CD4-positive, alpha-beta T cell treated with Interleukin-17A for 4 hours (primary cell): ENCODE measurements around the gene LRCH4.
A peak's percentile ranks its signal among the peaks of the same experiment; 100 is the strongest.

Source experiments
- DNase-seq: peaks from one replicate; pipeline ENCODE4 v3.0.0-alpha.2; 2020; ENCODE audit warnings: mixed read lengths

The LRCH4 gene

GRCh38 chr7:100582041-100582579, 3.8 kb downstream of the LRCH4 start:
- no peak for DNase-seq

- no peak for DNase-seq
Measured at GRCh38 chr7:100580466-100581283, 5.3 kb downstream of the LRCH4 start.

DNA sequence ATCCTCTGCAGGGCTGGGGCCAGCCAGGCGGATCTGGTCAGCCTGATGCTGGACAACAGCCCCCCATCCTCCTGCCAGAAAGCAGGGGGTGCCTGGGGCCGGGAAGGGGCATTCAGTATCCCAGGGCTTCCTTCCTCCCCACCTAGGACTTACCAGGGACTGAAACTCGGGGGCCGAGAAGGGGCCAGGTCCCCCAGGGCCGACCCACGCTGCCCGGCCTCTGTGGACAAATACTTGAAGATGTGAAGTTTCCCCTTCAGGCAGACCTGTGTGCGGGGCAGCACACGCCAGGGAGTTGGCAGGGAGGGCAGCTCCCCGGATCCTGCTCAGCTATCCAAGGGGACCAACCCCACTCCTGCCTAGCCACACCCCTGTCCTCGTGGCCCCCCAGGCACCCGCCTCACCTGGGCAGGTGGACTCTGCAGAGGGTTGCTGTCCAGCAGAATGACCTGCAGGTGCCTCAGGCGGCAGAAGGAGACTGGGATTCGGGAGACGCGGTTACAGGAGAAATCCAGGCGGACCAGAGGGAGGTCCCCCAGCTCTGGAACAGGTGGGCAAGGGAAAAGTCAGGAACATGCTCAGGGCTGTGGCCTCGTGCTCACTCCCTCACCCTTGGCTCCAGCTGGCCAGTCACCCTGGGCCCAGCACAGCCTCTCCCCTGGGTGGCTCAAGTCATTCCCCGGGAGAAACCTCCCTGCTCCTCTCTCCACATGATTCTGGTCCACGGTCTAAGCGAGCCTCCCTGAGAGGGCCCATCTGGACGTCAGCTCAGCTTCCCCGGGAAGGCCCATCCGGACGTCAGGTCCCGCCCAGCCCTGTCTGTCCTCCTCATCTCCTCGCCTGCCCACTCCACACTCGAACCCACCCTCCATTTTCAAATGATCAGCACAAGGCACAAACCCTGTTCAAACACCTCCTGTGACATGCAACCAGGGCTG, 7.4 kb downstream of the LRCH4 start:
- no peak for DNase-seq

- DNase-seq = no peak
Measured at GRCh38 chr7:100577507-100577906, 8.4 kb downstream of the LRCH4 start.

GRCh38 chr7:100577103-100577502, 8.8 kb downstream of the LRCH4 start:
- DNase-seq = no peak

DNA sequence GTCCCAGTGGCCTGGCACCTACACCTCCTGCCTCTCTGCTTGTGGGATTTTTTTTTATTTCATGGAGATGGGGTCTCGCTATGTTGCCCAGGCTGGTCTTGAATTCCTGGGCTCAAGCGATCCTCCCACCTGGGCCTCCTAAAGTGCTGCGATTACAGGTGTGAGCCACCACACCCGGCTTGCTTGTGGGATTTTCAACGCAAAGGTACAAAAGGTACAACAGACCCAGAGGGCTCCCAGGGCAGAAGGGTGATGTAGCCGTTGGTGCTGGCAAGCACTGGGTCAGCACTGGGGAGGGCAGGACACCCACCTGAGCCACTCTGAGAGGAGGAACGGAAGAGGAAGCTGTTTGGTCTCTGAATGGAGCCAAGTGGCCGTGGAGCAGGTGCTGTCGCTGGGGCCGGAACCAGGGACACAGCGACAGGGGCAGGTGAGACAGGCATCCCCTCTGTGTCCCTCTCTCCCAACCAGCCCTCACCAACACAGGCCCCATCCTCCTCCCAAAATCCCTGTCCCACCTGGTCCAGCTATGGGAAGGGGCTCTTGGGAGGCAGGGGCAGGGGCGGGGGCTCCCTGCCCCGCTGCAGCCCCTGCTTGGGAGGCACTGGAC, 9.4 kb downstream of the LRCH4 start:
- DNase-seq = no peak

GRCh38 chr7:100575746-100576383, 10.1 kb downstream of the LRCH4 start:
- no peak for DNase-seq

DNA sequence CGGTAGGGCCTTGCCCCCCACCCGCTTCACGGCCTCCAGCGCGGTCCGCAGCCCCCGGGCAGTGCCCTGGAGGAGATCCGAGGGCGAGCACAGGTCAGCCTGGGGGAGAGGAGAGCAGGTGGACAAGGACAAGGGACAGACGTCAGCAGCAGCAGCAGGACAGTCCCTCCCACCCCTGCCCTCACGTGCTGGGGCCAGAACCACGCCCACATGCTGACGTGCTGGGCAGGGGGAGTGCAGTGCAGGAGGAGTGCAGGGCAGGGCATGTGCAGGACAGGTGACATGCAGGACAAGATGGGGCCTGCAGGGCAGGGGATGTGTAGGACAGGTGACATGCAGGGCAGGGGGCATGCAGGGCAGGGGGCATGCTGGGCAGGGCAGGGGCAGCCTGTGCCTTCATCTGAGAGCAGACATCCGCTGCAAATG, 10.7 kb downstream of the LRCH4 start:
- DNase-seq = no peak

DNA sequence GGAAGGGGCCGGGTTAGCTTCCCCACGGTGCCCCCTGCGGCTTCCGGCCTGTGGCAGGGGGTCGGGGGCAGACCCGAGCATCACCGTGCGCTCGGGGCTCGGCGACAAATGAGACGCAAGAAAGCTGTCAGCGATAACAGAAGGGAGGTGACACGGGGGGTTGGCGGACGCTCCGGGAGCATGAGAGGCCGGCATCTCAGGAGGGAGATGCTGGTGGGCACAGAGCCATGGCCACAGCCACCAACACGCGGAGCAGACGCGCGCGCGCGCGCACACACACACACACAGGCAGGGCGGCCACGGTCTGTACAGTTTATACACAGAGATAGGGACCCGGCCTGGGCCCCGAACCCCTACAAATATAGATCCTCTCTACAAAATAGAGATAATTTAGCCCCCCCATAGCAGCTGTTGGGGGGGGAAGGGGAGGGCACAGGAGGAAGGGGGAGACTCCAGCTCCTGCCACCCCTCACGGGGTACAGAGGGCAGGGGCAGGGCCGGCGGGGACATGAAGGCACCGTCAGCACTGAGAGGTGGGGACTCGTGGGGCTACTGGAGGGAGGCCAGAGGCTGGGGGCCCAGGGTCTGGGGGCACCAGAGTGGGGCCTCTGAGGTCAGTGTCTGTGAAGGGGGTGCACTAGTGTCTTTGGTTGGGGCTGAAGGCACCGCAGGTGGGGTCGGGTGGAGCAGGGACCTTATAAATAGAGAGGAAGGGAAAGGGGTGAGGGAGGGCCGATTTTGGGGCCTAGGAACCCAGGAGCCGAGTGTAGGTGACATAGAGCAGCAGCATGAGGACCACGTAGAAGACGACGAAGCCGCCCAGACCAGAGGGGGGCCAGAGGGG, 11.3 kb downstream of the LRCH4 start:
- DNase-seq = no peak

GRCh38 chr7:100573691-100574361, 12.1 kb downstream of the LRCH4 start, which contains the start of gene SAP25:
TSS of gene SAP25 (minus strand) at chr7:100573900. CDS start at chr7:100573742, 158 bp downstream.
- no peak for DNase-seq

GRCh38 chr7:100572949-100573675, 12.8 kb downstream of the LRCH4 start:
- DNase-seq = no peak

DNA sequence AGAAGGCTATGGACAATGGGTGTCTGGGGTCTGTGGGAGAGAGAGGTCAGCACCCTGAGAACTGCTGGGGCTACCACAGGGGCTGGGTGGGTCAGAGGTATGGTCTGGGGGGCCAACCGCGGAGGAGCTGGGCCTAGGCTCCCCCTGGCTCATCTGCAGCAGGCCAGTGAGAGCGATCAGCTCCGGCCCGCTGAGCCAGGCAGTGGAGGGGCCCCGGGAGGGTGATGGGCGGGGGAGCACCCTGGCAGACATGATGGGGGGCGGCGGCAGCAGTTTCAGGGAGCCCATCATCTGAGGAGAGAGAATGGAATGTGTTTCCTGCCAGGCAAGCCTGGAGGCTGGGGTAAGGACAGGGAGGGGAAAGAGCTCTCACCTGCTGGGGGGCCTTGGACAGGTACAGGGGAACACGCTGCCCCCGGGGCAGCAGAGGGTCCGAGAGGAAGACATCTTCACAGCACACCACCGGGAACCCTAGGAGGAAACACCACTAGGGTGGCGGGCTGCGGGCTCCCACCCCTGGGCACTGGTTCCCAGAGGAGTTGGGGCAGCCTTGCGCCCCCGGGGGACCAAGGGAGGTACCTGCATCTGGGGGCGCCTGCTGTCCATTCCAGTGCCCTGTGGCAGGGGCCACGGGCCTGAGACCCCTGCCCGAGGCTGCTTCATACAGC, 13.5 kb downstream of the LRCH4 start:
- no peak for DNase-seq

DNA sequence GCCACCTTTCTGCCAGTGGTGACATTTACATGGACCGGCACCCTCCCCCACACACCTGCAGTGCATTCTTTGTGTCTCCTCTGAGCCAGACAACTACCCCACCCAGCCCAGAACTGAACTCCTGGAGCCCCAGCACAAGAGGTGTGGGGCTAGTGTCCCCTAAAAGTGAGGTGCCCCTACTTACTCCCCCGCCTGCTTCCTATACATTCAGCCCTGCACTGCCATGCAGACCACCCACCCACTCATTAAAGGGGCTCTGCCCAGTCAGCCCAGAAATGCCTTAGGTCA, 14.2 kb downstream of the LRCH4 start:
- DNase-seq = no peak

GRCh38 chr7:100570954-100571828, 14.7 kb downstream of the LRCH4 start:
- no peak for DNase-seq

GRCh38 chr7:100568896-100569844, 16.8 kb downstream of the LRCH4 start:
- DNase-seq = peak; percentile 66

DNA sequence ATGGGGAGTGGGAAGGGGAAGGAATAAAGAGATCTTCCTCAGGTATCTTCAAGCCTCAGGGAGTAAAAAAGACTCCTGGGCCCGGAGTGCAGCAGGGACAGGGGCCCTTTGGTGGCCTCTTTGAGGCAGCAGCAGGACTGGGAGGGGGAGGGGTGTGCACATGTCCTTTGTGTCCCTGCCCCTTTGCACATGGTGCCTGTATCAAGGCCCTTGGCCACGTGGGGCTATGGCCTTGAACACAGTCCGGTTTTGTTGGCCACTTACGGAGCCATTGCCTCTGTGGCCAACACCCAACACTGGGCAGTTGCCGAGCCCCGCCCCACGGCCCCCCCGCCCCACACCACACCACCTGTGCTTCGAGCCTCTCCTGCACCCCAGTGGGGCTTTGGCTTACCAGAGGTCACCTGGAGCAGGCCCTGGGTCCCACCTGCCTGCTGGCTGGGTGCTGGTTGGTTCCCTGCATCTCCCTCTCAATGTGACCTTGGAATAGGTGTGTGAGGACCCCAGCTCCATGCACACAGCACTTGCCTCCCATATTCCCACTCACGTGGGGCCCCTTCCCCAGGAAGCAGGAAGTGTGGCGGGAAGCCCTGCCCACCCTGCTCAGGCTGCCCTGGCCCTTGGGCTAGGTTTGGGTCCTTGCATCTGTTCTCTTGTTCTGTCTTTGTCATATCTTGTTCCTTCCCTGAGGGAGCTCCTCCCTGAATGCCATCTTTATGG, 17.6 kb downstream of the LRCH4 start:
- no peak for DNase-seq

GRCh38 chr7:100567751-100568175, 18.2 kb downstream of the LRCH4 start:
- DNase-seq = no peak
